Neural cell (in vitro differentiated cells): Measurements from ENCODE around the gene LLPH. TPM values are rescaled to one million over a fixed set of nuclear protein-coding genes. Genes with fewer than 3 reads are reported as not detected.

Experiments used
- H2AFZ ChIP-seq: fragments of 200-600, 300-800 bp; sonication (generic), shearing (Covaris generic); 2 replicates; pipeline ENCODE4 v1.6.0; 2014; ENCODE audit warnings: low read depth, mild to moderate bottlenecking, antibody characterized with exemption, low read length, moderate library complexity
- H3F3A ChIP-seq: fragments of 200-600 bp; shearing (Covaris generic); 2 replicates; pipeline ENCODE4 v1.6.1; 2016; ENCODE audit warnings: mild to moderate bottlenecking, moderate library complexity, mixed read lengths, antibody characterized with exemption, low read length; ENCODE audit not compliant: insufficient read depth, poor library complexity, severe bottlenecking
- H3K27ac ChIP-seq: fragments of 200-600, 300-800 bp; sonication (generic), shearing (Covaris generic); 2 replicates; pipeline ENCODE4 v1.5.1; 2014; ENCODE audit warnings: mild to moderate bottlenecking, low read length, moderate library complexity
- H3K27me3 ChIP-seq: fragments of 300-800, 200-600 bp; sonication (generic), shearing (Covaris generic); 2 replicates; pipeline ENCODE4 v1.6.0; 2014; ENCODE audit warnings: mild to moderate bottlenecking, low read depth, low read length, moderate library complexity; ENCODE audit not compliant: insufficient read depth
- H3K36me3 ChIP-seq: fragments of 300-800, 200-600 bp; sonication (generic), shearing (Covaris generic); 2 replicates; pipeline ENCODE4 v1.5.1; 2014; ENCODE audit warnings: mild to moderate bottlenecking, antibody characterized with exemption, low read length, moderate library complexity; ENCODE audit not compliant: insufficient read depth
- H3K4me2 ChIP-seq: fragments of 300-800, 200-600 bp; sonication (generic), shearing (Covaris generic); 2 replicates; pipeline ENCODE4 v1.6.0; 2014; ENCODE audit warnings: mild to moderate bottlenecking, low read length
- H3K4me3 ChIP-seq: fragments of 300-800, 200-600 bp; sonication (generic), shearing (Covaris generic); 2 replicates; pipeline ENCODE4 v1.5.1; 2014; ENCODE audit warnings: mild to moderate bottlenecking, low read length, moderate library complexity
- H3K79me2 ChIP-seq: fragments of 200-600 bp; shearing (Covaris generic); replicated peaks from 2 replicates; pipeline ENCODE4 v1.6.0; 2014; ENCODE audit warnings: mild to moderate bottlenecking, low read length, moderate library complexity; ENCODE audit not compliant: insufficient read depth
- H3K9ac ChIP-seq: fragments of 300-800, 200-600 bp; sonication (generic), shearing (Covaris generic); 2 replicates; pipeline ENCODE4 v1.6.1; 2016; ENCODE audit warnings: mild to moderate bottlenecking, low read length, mixed read lengths
- H3K9me2 ChIP-seq: fragments of 200-600 bp; shearing (Covaris generic); 2 replicates; pipeline ENCODE4 v1.6.1; 2016; ENCODE audit warnings: mild to moderate bottlenecking, low read length, mixed read lengths; ENCODE audit not compliant: insufficient read depth
- H3K9me3 ChIP-seq: fragments of 200-600, 300-800 bp; sonication (generic), shearing (Covaris generic); 2 replicates; pipeline ENCODE4 v1.6.1; 2016; ENCODE audit warnings: mild to moderate bottlenecking, mixed run types, low read length, moderate library complexity, mixed read lengths
- H4K20me1 ChIP-seq: fragments of 200-600 bp; shearing (Covaris generic); 2 replicates; pipeline ENCODE4 v1.6.1; 2016; ENCODE audit warnings: mild to moderate bottlenecking, mixed run types; ENCODE audit not compliant: insufficient read depth
- EP300 ChIP-seq: fragments of 450-650 bp; conservative IDR thresholded peaks from 2 replicates; pipeline ENCODE4 v1.6.1; 2014; ENCODE audit warnings: antibody characterized with exemption, mild to moderate bottlenecking, moderate library complexity; ENCODE audit not compliant: poor library complexity, severe bottlenecking
- EZH2 ChIP-seq: fragments of 200-600, 300-800 bp; shearing (Covaris generic), sonication (generic); IDR thresholded peaks from 2 replicates; pipeline ENCODE4 v1.6.1; 2014; ENCODE audit warnings: antibody characterized with exemption, low read length, borderline replicate concordance, mild to moderate bottlenecking; ENCODE audit not compliant: insufficient read depth, poor library complexity, severe bottlenecking
- MXI1 ChIP-seq: fragments of 450-650 bp; conservative IDR thresholded peaks from 2 replicates; pipeline ENCODE4 v1.6.1; 2014; ENCODE audit warnings: antibody characterized with exemption, mild to moderate bottlenecking; ENCODE audit not compliant: poor library complexity, severe bottlenecking
- POLR2AphosphoS5 ChIP-seq: IDR thresholded peaks from 2 replicates; pipeline ENCODE4 v1.6.1; 2012
- RAD21 ChIP-seq: fragments of 450-650 bp; conservative IDR thresholded peaks from 2 replicates; pipeline ENCODE4 v1.6.1; 2014; ENCODE audit warnings: antibody characterized with exemption, mild to moderate bottlenecking, moderate library complexity
- SMC3 ChIP-seq: fragments of 450-650 bp; conservative IDR thresholded peaks from 2 replicates; pipeline ENCODE4 v1.6.1; 2014; ENCODE audit warnings: antibody characterized with exemption, mild to moderate bottlenecking, moderate library complexity; ENCODE audit not compliant: poor library complexity
- TAF1 ChIP-seq: IDR thresholded peaks from 2 replicates; pipeline ENCODE4 v1.6.1; 2012; ENCODE audit warnings: low read depth
- polyA plus RNA-seq: library from polyadenylated mRNA; depleted of rRNA; stranded (reverse); fragments of >200 nt; gene quantifications from 2 replicates; pipeline ENCODE4 v1.2.3, GENCODE V29; 2014
- TF ChIP-seq, protein P1 (sequence below): IDR thresholded peaks from 2 replicates; pipeline ENCODE4 v1.6.1; 2012; ENCODE audit warnings: borderline replicate concordance
- TF ChIP-seq, protein P2 (sequence below): fragments of 450-650 bp; IDR thresholded peaks from 2 replicates; pipeline ENCODE4 v1.5.1; 2014; ENCODE audit warnings: antibody characterized with exemption, mild to moderate bottlenecking, moderate library complexity; ENCODE audit not compliant: poor library complexity, severe bottlenecking

LLPH gene
- polyA plus RNA-seq, 1 donor from 2014 or later = 4.6 TPM

DNA sequence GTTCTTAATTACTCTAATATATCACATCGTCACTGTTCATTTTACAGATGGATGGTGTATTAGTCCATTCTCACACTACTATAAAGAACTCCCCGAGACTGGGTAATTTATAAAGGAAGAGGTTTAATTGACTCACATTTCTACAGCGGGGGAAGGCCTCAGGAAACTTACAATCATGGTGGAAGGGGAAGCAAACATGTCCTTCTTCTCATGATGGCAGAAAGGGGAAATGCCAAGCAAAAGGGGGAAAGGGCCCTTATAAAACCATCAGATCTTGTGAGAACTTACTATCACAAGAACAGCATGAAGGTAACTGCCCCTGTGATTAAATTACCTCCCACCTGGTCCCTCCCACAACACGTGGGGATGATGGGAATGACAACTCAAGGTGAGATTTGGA lies 32.7 kb upstream of the LLPH start:
- TF ChIP-seq SMC3 (no peak), EZH2 (no peak), EP300 (no peak), POLR2AphosphoS5 (no peak), TAF1 (no peak), MXI1 (no peak), RAD21 (no peak)
- TF ChIP-seq, protein P1, sequence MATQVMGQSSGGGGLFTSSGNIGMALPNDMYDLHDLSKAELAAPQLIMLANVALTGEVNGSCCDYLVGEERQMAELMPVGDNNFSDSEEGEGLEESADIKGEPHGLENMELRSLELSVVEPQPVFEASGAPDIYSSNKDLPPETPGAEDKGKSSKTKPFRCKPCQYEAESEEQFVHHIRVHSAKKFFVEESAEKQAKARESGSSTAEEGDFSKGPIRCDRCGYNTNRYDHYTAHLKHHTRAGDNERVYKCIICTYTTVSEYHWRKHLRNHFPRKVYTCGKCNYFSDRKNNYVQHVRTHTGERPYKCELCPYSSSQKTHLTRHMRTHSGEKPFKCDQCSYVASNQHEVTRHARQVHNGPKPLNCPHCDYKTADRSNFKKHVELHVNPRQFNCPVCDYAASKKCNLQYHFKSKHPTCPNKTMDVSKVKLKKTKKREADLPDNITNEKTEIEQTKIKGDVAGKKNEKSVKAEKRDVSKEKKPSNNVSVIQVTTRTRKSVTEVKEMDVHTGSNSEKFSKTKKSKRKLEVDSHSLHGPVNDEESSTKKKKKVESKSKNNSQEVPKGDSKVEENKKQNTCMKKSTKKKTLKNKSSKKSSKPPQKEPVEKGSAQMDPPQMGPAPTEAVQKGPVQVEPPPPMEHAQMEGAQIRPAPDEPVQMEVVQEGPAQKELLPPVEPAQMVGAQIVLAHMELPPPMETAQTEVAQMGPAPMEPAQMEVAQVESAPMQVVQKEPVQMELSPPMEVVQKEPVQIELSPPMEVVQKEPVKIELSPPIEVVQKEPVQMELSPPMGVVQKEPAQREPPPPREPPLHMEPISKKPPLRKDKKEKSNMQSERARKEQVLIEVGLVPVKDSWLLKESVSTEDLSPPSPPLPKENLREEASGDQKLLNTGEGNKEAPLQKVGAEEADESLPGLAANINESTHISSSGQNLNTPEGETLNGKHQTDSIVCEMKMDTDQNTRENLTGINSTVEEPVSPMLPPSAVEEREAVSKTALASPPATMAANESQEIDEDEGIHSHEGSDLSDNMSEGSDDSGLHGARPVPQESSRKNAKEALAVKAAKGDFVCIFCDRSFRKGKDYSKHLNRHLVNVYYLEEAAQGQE = no peak
- TF ChIP-seq, protein P2, sequence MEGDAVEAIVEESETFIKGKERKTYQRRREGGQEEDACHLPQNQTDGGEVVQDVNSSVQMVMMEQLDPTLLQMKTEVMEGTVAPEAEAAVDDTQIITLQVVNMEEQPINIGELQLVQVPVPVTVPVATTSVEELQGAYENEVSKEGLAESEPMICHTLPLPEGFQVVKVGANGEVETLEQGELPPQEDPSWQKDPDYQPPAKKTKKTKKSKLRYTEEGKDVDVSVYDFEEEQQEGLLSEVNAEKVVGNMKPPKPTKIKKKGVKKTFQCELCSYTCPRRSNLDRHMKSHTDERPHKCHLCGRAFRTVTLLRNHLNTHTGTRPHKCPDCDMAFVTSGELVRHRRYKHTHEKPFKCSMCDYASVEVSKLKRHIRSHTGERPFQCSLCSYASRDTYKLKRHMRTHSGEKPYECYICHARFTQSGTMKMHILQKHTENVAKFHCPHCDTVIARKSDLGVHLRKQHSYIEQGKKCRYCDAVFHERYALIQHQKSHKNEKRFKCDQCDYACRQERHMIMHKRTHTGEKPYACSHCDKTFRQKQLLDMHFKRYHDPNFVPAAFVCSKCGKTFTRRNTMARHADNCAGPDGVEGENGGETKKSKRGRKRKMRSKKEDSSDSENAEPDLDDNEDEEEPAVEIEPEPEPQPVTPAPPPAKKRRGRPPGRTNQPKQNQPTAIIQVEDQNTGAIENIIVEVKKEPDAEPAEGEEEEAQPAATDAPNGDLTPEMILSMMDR = no peak

DNA sequence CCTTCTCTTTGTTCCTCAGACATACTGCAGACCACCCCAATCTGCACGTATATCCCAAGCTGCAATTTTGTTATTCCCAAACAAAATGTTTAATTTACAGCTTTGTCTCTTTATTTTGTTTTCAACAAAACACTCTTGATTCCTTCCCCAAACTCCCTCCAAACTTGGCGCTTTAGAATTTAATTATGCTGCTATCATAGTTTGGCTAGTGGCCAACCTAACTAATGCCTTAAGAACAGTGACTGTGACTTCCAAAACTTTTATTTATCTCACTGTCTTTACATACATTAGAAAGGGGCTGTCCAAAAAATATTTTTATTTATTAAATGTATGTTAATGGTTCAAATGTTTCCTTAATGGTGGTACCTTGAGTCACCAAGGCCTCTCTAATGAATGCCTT lies 32.2 kb upstream of the LLPH start:
- Histone ChIP-seq H3F3A (no peaks in the 10 kb centered on the region), H2AFZ (no peak overlapping the region), H3K4me3 (no peak overlapping the region), H4K20me1 (no peaks in the 10 kb centered on the region), H3K27me3 (no peaks in the 10 kb centered on the region), H3K79me2 (no peaks in the 10 kb centered on the region), H3K27ac (no peak overlapping the region), H3K4me2 (no peak overlapping the region), H3K9me2 (no peaks in the 10 kb centered on the region), H3K9me3 (peaks cover 9% of the 10 kb centered on the region), H3K9ac (no peak overlapping the region), H3K36me3 (no peaks in the 10 kb centered on the region)
- TF ChIP-seq POLR2AphosphoS5 (no peak), RAD21 (no peak)

More for the DNA sequence above, 32.7 kb upstream of the LLPH start:
- Histone ChIP-seq H2AFZ (no peak overlapping the region), H3K9ac (no peak overlapping the region), H3K9me2 (no peaks in the 10 kb centered on the region), H4K20me1 (no peaks in the 10 kb centered on the region), H3K27me3 (no peaks in the 10 kb centered on the region), H3K79me2 (no peaks in the 10 kb centered on the region), H3K36me3 (no peaks in the 10 kb centered on the region), H3K4me2 (no peak overlapping the region), H3K9me3 (peaks cover 9% of the 10 kb centered on the region), H3K27ac (no peak overlapping the region), H3K4me3 (no peak overlapping the region), H3F3A (no peaks in the 10 kb centered on the region)

DNA sequence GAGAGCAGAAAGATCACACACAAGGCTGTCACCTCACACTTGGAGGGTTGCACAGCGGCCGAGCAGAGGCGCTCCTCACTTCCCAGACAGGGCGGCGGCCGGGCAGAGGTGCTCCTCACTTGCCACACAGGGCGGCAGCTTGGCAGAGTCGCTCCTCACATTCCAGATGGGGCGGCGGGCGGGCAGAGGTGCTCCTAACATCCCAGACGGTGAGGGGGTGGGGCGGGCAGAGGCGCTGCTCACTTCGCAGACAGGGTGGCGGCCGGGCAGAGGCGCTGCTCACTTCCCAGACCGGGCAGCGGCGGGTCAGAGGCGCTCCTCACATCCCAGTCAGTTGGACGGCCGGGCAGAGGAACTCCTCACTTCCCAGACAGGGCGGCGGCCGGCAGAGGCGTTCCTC lies 30.2 kb upstream of the LLPH start:
- Histone ChIP-seq H3K27ac (no peak overlapping the region), H3K4me3 (no peak overlapping the region), H3K36me3 (no peaks in the 10 kb centered on the region), H3K4me2 (no peak overlapping the region), H3F3A (no peaks in the 10 kb centered on the region), H3K9ac (no peak overlapping the region), H3K9me2 (no peaks in the 10 kb centered on the region), H4K20me1 (no peaks in the 10 kb centered on the region), H3K27me3 (no peaks in the 10 kb centered on the region), H2AFZ (no peak overlapping the region), H3K79me2 (no peaks in the 10 kb centered on the region), H3K9me3 (peaks cover 9% of the 10 kb centered on the region)
- no peak for TF ChIP-seq RAD21
- no peak for TF ChIP-seq SMC3
- no peak for TF ChIP-seq EZH2
- TF ChIP-seq EP300 = no peak
- TF ChIP-seq, protein P1 = no peak
- TF ChIP-seq POLR2AphosphoS5 = no peak
- TF ChIP-seq MXI1 = no peak
- no peak for TF ChIP-seq TAF1
- TF ChIP-seq, protein P2 = no peak
